CD4-positive, alpha-beta T cell (primary cell): ENCODE measurements around the gene KARS1. TPM values are rescaled to one million over a fixed set of nuclear protein-coding genes. Genes with fewer than 3 reads are reported as not detected.

ENCODE experiments used
- ATAC-seq: fragments of 200-7000 bp; cut with Tn5 transposase; one replicate; pipeline ENCODE4 v1.10.0; 2022; ENCODE audit warnings: mild to moderate bottlenecking; ENCODE audit not compliant: poor library complexity
- CTCF ChIA-PET: fragments of 350-600 bp; sonication (Branson Sonifier 250); formaldehyde crosslinking; loops from one replicate; lab custom pipeline; 2021; ENCODE audit warnings: antibody characterized with exemption, inconsistent platforms; lab: Charles Lee
- POLR2A ChIA-PET: fragments of 350-600 bp; sonication (Branson Sonifier 250); formaldehyde crosslinking; loops from one replicate; lab custom pipeline; 2021; ENCODE audit warnings: antibody characterized with exemption, inconsistent platforms; lab: Charles Lee
- DNase-seq, 14 experiments: peaks; one replicate each; pipeline ENCODE4 v3.0.0-alpha.2; 2013 to 2020; ENCODE audit warnings: mixed read lengths in 2 of 14
- H3K27ac ChIP-seq, 2 donors: one replicate each; pipeline versions ENCODE4 v1.5.1 to v1.7.0; 2013; ENCODE audit warnings: low read length in 2 of 2, low read depth in 1 of 2, mild to moderate bottlenecking in 1 of 2
- H3K27me3 ChIP-seq, 2 experiments: 1 replicate in 1 of 2; 2 replicates in 1 of 2; pipeline versions ENCODE4 v1.6.1 to v1.7.0; 2013; ENCODE audit warnings: low read length in 2 of 2, control low read depth in 1 of 2, mild to moderate bottlenecking in 1 of 2, moderate library complexity in 1 of 2; ENCODE audit not compliant: insufficient read depth in 2 of 2, control insufficient read depth in 1 of 2
- H3K36me3 ChIP-seq: one replicate; pipeline ENCODE4 v1.6.1; 2013; ENCODE audit warnings: low read length, control low read depth; ENCODE audit not compliant: insufficient read depth
- H3K4me1 ChIP-seq: one replicate; pipeline ENCODE4 v1.6.1; 2013; ENCODE audit warnings: low read length, control low read depth; ENCODE audit not compliant: insufficient read depth
- H3K4me3 ChIP-seq: one replicate; pipeline ENCODE4 v1.5.1; 2013; ENCODE audit warnings: mild to moderate bottlenecking, low read length, moderate library complexity
- H3K9me3 ChIP-seq, 2 experiments: 1 replicate in 1 of 2; 2 replicates in 1 of 2; pipeline versions ENCODE4 v1.6.1 to v1.7.0; 2013; ENCODE audit warnings: low read length in 2 of 2, mild to moderate bottlenecking in 2 of 2, control low read depth in 1 of 2, moderate library complexity in 1 of 2; ENCODE audit not compliant: control insufficient read depth in 1 of 2, insufficient read depth in 1 of 2
- H3K27ac Mint-ChIP-seq: one replicate; pipeline ENCODE4 v1.8.0; 2020; ENCODE audit warnings: mixed read lengths
- H3K27me3 Mint-ChIP-seq: one replicate; pipeline ENCODE4 v1.8.0; 2021; ENCODE audit warnings: mixed read lengths
- H3K36me3 Mint-ChIP-seq: one replicate; pipeline ENCODE4 v1.8.0; 2021; ENCODE audit warnings: low read depth, mixed read lengths
- H3K4me1 Mint-ChIP-seq: one replicate; pipeline ENCODE4 v1.8.0; 2021; ENCODE audit warnings: low read depth, mixed read lengths
- H3K4me3 Mint-ChIP-seq: one replicate; pipeline ENCODE4 v1.8.0; 2020; ENCODE audit warnings: mild to moderate bottlenecking, mixed read lengths
- H3K9me3 Mint-ChIP-seq: one replicate; pipeline ENCODE4 v1.8.0; 2020; ENCODE audit warnings: mixed read lengths
- CTCF ChIP-seq: fragments of 200-600 bp; IDR thresholded peaks from one replicate; pipeline ENCODE4 v1.8.0; 2022; ENCODE audit warnings: antibody characterized with exemption, mild to moderate bottlenecking
- intact Hi-C, 2 experiments: fragments of 100-400 bp; cut with DNase I in 1 of 2; cut with micrococcal nuclease in 1 of 2; formaldehyde crosslinking; loops; one replicate each; pipeline versions ENCODE4 v1.15.1 to v1.9.0; 2023 to 2025; cut with DNase I, micrococcal nuclease
- total RNA-seq, 174 experiments: library from RNA in 2 of 174; stranded (reverse) in 2 of 174; gene quantifications; one replicate each; pipeline ENCODE4 v1.2.3 and lab custom pipeline; 2021 to 2026

Gene KARS1
- total RNA-seq, 2 experiments from 2014 or later: 151 to 153 TPM

GRCh38 chr16:75667503-75667902 is 20.0 kb upstream of the KARS1 start:
- Mint-ChIP-seq H3K4me1 (no peaks in the 10 kb centered on the region), H3K9me3 (no peaks in the 10 kb centered on the region), H3K27me3 (no peaks in the 10 kb centered on the region), H3K27ac (no peak overlapping the region), H3K36me3 (no peaks in the 10 kb centered on the region), H3K4me3 (no peak overlapping the region)
- intact Hi-C loops: no loop called here
- Histone ChIP-seq H3K27ac (no peak overlapping the region), H3K9me3 (no peaks in the 10 kb centered on the region), H3K4me1 (no peaks in the 10 kb centered on the region), H3K36me3 (no peaks in the 10 kb centered on the region), H3K4me3 (no peak overlapping the region), H3K27me3 (no peaks in the 10 kb centered on the region)
- no peak for DNase-seq
- CTCF ChIA-PET: no interaction called here
- no peak for TF ChIP-seq CTCF
- no peak for ATAC-seq
- POLR2A ChIA-PET: no interaction called here

DNA sequence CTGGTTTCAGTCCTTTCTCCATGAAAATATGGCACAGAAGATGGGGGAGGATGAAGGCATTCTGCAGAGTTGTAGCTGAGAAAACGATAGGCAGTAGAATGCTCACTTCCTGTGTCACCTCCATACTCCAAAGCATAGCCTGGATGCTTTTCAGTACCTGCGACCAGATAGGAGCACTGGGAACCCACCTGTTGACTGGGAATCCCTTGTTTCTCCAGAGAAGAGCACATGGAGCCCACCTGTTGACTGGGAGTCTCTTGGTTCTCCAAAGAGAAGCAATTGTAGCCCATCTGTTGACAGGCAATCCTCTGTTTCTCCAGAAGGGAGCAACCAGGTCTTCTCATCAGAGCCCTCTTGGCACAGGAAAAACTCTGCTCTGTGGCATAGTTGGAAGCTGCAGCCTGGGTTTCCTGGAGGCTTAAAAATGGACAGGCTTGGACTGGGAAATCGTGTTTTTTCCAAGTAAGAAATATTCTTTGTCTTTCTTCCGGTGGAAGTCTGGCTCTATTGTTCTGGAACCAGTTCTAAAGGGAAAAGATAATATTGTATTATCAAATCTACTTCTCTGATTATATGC is 13.3 kb upstream of the KARS1 start:
- Mint-ChIP-seq H3K4me1 (peaks cover 19% of the 10 kb centered on the region), H3K27ac (peak overlapping the region; percentile 33), H3K4me3 (no peak overlapping the region), H3K9me3 (no peaks in the 10 kb centered on the region), H3K27me3 (no peaks in the 10 kb centered on the region), H3K36me3 (peaks cover 31% of the 10 kb centered on the region)
- POLR2A ChIA-PET: no interaction called here
- CTCF ChIA-PET: no interaction called here
- intact Hi-C loops: no loop called here
- peaks cover 41% of the 10 kb centered on the region for H3K36me3 ChIP-seq
- H3K27me3 ChIP-seq: no peaks in the 10 kb centered on the region
- no peak for TF ChIP-seq CTCF
- ATAC-seq: no peak
- no peaks in the 10 kb centered on the region for H3K9me3 ChIP-seq
- no peak overlapping the region for H3K4me3 ChIP-seq
- H3K27ac ChIP-seq: no peak overlapping the region
- no peak for DNase-seq
- no peaks in the 10 kb centered on the region for H3K4me1 ChIP-seq

- TF ChIP-seq CTCF: no peak
- Mint-ChIP-seq H3K27ac (peak overlapping the region; percentile 33), H3K36me3 (peaks cover 36% of the 10 kb centered on the region), H3K4me1 (peaks cover 22% of the 10 kb centered on the region), H3K9me3 (no peaks in the 10 kb centered on the region), H3K27me3 (no peaks in the 10 kb centered on the region), H3K4me3 (no peak overlapping the region)
- no peaks in the 10 kb centered on the region for H3K9me3 ChIP-seq
- ChIA-PET CTCF (no interaction called here), POLR2A (interaction anchor here (0.8 kb wide), 1 partner anchor 13 kb away, joined by 6 read pairs; the partner anchor contains the start of genes KARS1 and TERF2IP)
- no peaks in the 10 kb centered on the region for H3K4me1 ChIP-seq
- peaks cover 46% of the 10 kb centered on the region for H3K36me3 ChIP-seq
- intact Hi-C loops: no loop called here
- H3K4me3 ChIP-seq: no peak overlapping the region
- DNase-seq (no peak), ATAC-seq (no peak)
- no peak overlapping the region for H3K27ac ChIP-seq
- H3K27me3 ChIP-seq: no peaks in the 10 kb centered on the region
These were observed 12.9 kb upstream of the KARS1 start for GRCh38 chr16:75660321-75660720.
